HG02981 (cell line): ENCODE data around the gene LST1.
A peak's percentile ranks its signal among the peaks of the same experiment; 100 is the strongest.

Source experiments
- ATAC-seq: cut with Tn5 transposase; IDR thresholded peaks from one replicate; pipeline ENCODE4 v1.9.1; 2021; ENCODE audit warnings: mild to moderate bottlenecking, moderate library complexity; ENCODE audit not compliant: unreplicated experiment

The LST1 gene

GRCh38 chr6:31559958-31560696 is 25.9 kb upstream of the LST1 start:
- ATAC-seq, result peak; percentile 62

- no peak for ATAC-seq
These were observed 25.4 kb upstream of the LST1 start for GRCh38 chr6:31560697-31561058.

- ATAC-seq, result no peak
These were observed 18.3 kb upstream of the LST1 start for GRCh38 chr6:31567531-31568370.

GRCh38 chr6:31568537-31568961 is 17.5 kb upstream of the LST1 start:
- peak; percentile 60 for ATAC-seq

- no peak for ATAC-seq
These were observed 16.1 kb upstream of the LST1 start for GRCh38 chr6:31569861-31570536.

- ATAC-seq, result peak; percentile 38
These were observed 13.8 kb upstream of the LST1 start, which contains the start of gene LTA for GRCh38 chr6:31572041-31572911. Gene LTA, plus strand, starts transcription at chr6:31572289. Its CDS starts 454 bp downstream, at chr6:31572743.

GRCh38 chr6:31573239-31574105 is 12.6 kb upstream of the LST1 start:
- no peak for ATAC-seq

- no peak for ATAC-seq
These were observed 11.7 kb upstream of the LST1 start for GRCh38 chr6:31574106-31575061.

- ATAC-seq, result no peak
These were observed 10.7 kb upstream of the LST1 start, which contains the start of gene TNF for GRCh38 chr6:31575335-31575901. Gene TNF, plus strand, starts transcription at chr6:31575565. Its CDS starts 177 bp downstream, at chr6:31575742.

- ATAC-seq, result no peak
These were observed 10.0 kb upstream of the LST1 start for GRCh38 chr6:31575952-31576685.

GRCh38 chr6:31576897-31577578 is 9.0 kb upstream of the LST1 start:
- ATAC-seq, result no peak

GRCh38 chr6:31577579-31577966 is 8.5 kb upstream of the LST1 start:
- ATAC-seq, result no peak

GRCh38 chr6:31578184-31579118 is 7.6 kb upstream of the LST1 start:
- ATAC-seq, result no peak

- ATAC-seq, result no peak
These were observed 7.0 kb upstream of the LST1 start for GRCh38 chr6:31579119-31579505.

GRCh38 chr6:31579546-31580437 is 6.3 kb upstream of the LST1 start:
- no peak for ATAC-seq
